ENCODE data around the gene C3orf52.

- TF ChIP-seq CTCF (IDR thresholded peaks at IDR 0.05) (no peak), POLR2A (IDR thresholded peaks at IDR 0.05) (no peak)
These were observed 52.2 kb downstream of the C3orf52 start for GRCh38 chr3:112138219-112138969.

All from lower leg skin (tissue), 3 donors.